Activated T-cell treated with anti-CD3 and anti-CD28 coated beads for 48 hours (primary cell): ENCODE measurements around the gene TMEM131L.
A peak's percentile ranks its signal among the peaks of the same experiment; 100 is the strongest.

Experiments used
- DNase-seq: peaks from one replicate; pipeline ENCODE4 v3.0.0-alpha.2; 2020; ENCODE audit warnings: low read depth

Gene TMEM131L

GRCh38 chr4:153521999-153522801 is 56.0 kb downstream of the TMEM131L start:
- peak; percentile 61 for DNase-seq

GRCh38 chr4:153522802-153523094 is 56.6 kb downstream of the TMEM131L start:
- DNase-seq, result peak; percentile 53

GRCh38 chr4:153523164-153523796 is 57.1 kb downstream of the TMEM131L start:
- DNase-seq, result no peak

- DNase-seq, result no peak
These were observed 57.8 kb downstream of the TMEM131L start for GRCh38 chr4:153523941-153524386.

GRCh38 chr4:153524682-153525081 is 58.5 kb downstream of the TMEM131L start:
- DNase-seq, result no peak

GRCh38 chr4:153527690-153528089 is 61.5 kb downstream of the TMEM131L start:
- no peak for DNase-seq

- no peak for DNase-seq
These were observed 62.7 kb downstream of the TMEM131L start for GRCh38 chr4:153528705-153529485.

- DNase-seq, result no peak
These were observed 63.5 kb downstream of the TMEM131L start for GRCh38 chr4:153529646-153530045.

- no peak for DNase-seq
These were observed 64.3 kb downstream of the TMEM131L start for GRCh38 chr4:153530284-153530999.

- no peak for DNase-seq
These were observed 64.8 kb downstream of the TMEM131L start for GRCh38 chr4:153531000-153531358.

- DNase-seq, result no peak
These were observed 65.9 kb downstream of the TMEM131L start for GRCh38 chr4:153531976-153532626.

GRCh38 chr4:153532636-153533035 is 66.5 kb downstream of the TMEM131L start:
- no peak for DNase-seq

- DNase-seq, result no peak
These were observed 67.2 kb downstream of the TMEM131L start for GRCh38 chr4:153533387-153533786.

GRCh38 chr4:153534792-153535629 is 68.9 kb downstream of the TMEM131L start:
- DNase-seq, result no peak

GRCh38 chr4:153535772-153536513 is 69.8 kb downstream of the TMEM131L start:
- no peak for DNase-seq

GRCh38 chr4:153537493-153537960 is 71.4 kb downstream of the TMEM131L start:
- DNase-seq, result no peak

GRCh38 chr4:153538487-153539357 is 72.6 kb downstream of the TMEM131L start:
- no peak for DNase-seq

GRCh38 chr4:153539422-153539821 is 73.3 kb downstream of the TMEM131L start:
- no peak for DNase-seq
